Measurements from ENCODE around the gene TMEM229B. TPM values are rescaled to one million over a fixed set of nuclear protein-coding genes. Genes with fewer than 3 reads are reported as not detected.

TMEM229B gene
- polyA plus RNA-seq, 1 of the 3 experiments (the other 2 are of a cell fraction) = 0.16 TPM

- Histone ChIP-seq H3K27ac (ENCODE audit: low read depth in 2 of 2, low read length in 1 of 2) (no peak overlapping the region), H3K79me2 (ENCODE audit: insufficient read depth) (no peaks in the 10 kb centered on the region), H3K9me2 (no peaks in the 10 kb centered on the region), H3K4me1 (ENCODE audit: control insufficient read depth in 1 of 2, insufficient read depth in 2 of 2, low read depth in 1 of 2, low read length in 1 of 2) (peaks cover 0 to 2% of the 10 kb centered on the region in 2 experiments; a peak in 1 of 4 replicates), H3K36me3 (replicated peaks in 1 of 2; ENCODE audit: control insufficient read depth in 1 of 2, insufficient read depth in 2 of 2, low read length in 1 of 2) (no peaks in the 10 kb centered on the region), H3K4me3 (ENCODE audit: low read depth in 2 of 2, low read length in 1 of 2) (no peak overlapping the region), H3F3A (replicated peaks; ENCODE audit: insufficient read depth) (no peaks in the 10 kb centered on the region), H3K4me2 (no peak overlapping the region), H3K27me3 (ENCODE audit: insufficient read depth) (peaks cover 37% of the 10 kb centered on the region; the same call in 1 of the 2 replicates), H4K20me1 (ENCODE audit: insufficient read depth) (no peaks in the 10 kb centered on the region), H3K9me3 (no peaks in the 10 kb centered on the region), H2AFZ (ENCODE audit: low read depth) (no peak overlapping the region), H3K9ac (no peak overlapping the region)
- TF ChIP-seq NFIC (IDR thresholded peaks at IDR 0.05; ENCODE audit: borderline replicate concordance) = no peak
- TF ChIP-seq EZH2phosphoT487 (IDR thresholded peaks at IDR 0.05; ENCODE audit: borderline replicate concordance, low read depth) = no peak
- TF ChIP-seq SMC3 (IDR thresholded peaks at IDR 0.05; ENCODE audit: low read depth, low read length) = no peak
- TF ChIP-seq EP300 (IDR thresholded peaks at IDR 0.05; ENCODE audit: borderline replicate concordance in 1 of 2, low read depth in 1 of 2, low read length in 1 of 2) = no peak
- no peak for TF ChIP-seq RCOR1 (IDR thresholded peaks at IDR 0.05; ENCODE audit: low read length)
- TF ChIP-seq CHD2 (IDR thresholded peaks at IDR 0.05; ENCODE audit: low read length, partially characterized antibody) = no peak
- TF ChIP-seq, protein P1, sequence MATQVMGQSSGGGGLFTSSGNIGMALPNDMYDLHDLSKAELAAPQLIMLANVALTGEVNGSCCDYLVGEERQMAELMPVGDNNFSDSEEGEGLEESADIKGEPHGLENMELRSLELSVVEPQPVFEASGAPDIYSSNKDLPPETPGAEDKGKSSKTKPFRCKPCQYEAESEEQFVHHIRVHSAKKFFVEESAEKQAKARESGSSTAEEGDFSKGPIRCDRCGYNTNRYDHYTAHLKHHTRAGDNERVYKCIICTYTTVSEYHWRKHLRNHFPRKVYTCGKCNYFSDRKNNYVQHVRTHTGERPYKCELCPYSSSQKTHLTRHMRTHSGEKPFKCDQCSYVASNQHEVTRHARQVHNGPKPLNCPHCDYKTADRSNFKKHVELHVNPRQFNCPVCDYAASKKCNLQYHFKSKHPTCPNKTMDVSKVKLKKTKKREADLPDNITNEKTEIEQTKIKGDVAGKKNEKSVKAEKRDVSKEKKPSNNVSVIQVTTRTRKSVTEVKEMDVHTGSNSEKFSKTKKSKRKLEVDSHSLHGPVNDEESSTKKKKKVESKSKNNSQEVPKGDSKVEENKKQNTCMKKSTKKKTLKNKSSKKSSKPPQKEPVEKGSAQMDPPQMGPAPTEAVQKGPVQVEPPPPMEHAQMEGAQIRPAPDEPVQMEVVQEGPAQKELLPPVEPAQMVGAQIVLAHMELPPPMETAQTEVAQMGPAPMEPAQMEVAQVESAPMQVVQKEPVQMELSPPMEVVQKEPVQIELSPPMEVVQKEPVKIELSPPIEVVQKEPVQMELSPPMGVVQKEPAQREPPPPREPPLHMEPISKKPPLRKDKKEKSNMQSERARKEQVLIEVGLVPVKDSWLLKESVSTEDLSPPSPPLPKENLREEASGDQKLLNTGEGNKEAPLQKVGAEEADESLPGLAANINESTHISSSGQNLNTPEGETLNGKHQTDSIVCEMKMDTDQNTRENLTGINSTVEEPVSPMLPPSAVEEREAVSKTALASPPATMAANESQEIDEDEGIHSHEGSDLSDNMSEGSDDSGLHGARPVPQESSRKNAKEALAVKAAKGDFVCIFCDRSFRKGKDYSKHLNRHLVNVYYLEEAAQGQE (IDR thresholded peaks at IDR 0.05; ENCODE audit: low read depth, low read length) = no peak
- ChIA-PET CTCF (interaction anchor here (0.7 to 1.2 kb wide), 3 partner anchors 14 to 52 kb away, joined by 3 to 4 read pairs (median 4); no protein-coding TSS in a partner anchor), POLR2A (no interaction called here)
- 53% methylated on average over 1 of the region's 1 CpG for WGBS (ENCODE audit: low lambda C conversion rate)
- no peak for DNase-seq
These were observed 32.0 kb upstream of the TMEM229B start for GRCh38 chr14:67520482-67520881.

GRCh38 chr14:67519406-67519805, 30.9 kb upstream of the TMEM229B start:
- H3K27ac ChIP-seq (ENCODE audit: low read depth in 2 of 2, low read length in 1 of 2) = no peak overlapping the region
- no peak for TF ChIP-seq RFX5 (IDR thresholded peaks at IDR 0.05; ENCODE audit: low read length)
- TF ChIP-seq RXRA (IDR thresholded peaks at IDR 0.05; ENCODE audit: borderline replicate concordance, low read depth) = no peak
- no peak for TF ChIP-seq USF2 (IDR thresholded peaks at IDR 0.05; ENCODE audit: borderline replicate concordance, low read depth, low read length)
- TF ChIP-seq FOXJ3 (CRISPR knock-in tag; IDR thresholded peaks at IDR 0.05) = no peak
- no peak for TF ChIP-seq MAX (IDR thresholded peaks at IDR 0.05; ENCODE audit: low read depth)
- TF ChIP-seq FOXM1 (IDR thresholded peaks at IDR 0.05; ENCODE audit: low read depth) = no peak
- peaks cover 0 to 6% of the 10 kb centered on the region in 2 experiments; a peak in 1 of 4 replicates for H3K4me1 ChIP-seq (ENCODE audit: control insufficient read depth in 1 of 2, insufficient read depth in 2 of 2, low read depth in 1 of 2, low read length in 1 of 2)
- H3K4me2 ChIP-seq = no peak overlapping the region
- no peaks in the 10 kb centered on the region for H3K9me3 ChIP-seq
- ChIA-PET POLR2A (no interaction called here), CTCF (interaction anchor here (0.9 to 1.2 kb wide), 2 partner anchors 13 to 51 kb away, joined by 3 to 4 read pairs; no protein-coding TSS in a partner anchor)
- 48% methylated on average over 5 of the region's 5 CpGs for WGBS (ENCODE audit: low lambda C conversion rate)
- no peak for DNase-seq
- no peak overlapping the region for H3K4me3 ChIP-seq (ENCODE audit: low read depth in 2 of 2, low read length in 1 of 2)
- no peaks in the 10 kb centered on the region for H4K20me1 ChIP-seq (ENCODE audit: insufficient read depth)
- H3K36me3 ChIP-seq (replicated peaks in 1 of 2; ENCODE audit: control insufficient read depth in 1 of 2, insufficient read depth in 2 of 2, low read length in 1 of 2) = no peaks in the 10 kb centered on the region
- H3K9me2 ChIP-seq = no peaks in the 10 kb centered on the region
- peaks cover 37% of the 10 kb centered on the region; the same call in 1 of the 2 replicates for H3K27me3 ChIP-seq (ENCODE audit: insufficient read depth)
- H3K79me2 ChIP-seq (ENCODE audit: insufficient read depth) = no peaks in the 10 kb centered on the region
- no peak overlapping the region for H2AFZ ChIP-seq (ENCODE audit: low read depth)
- H3K9ac ChIP-seq = no peak overlapping the region
- H3F3A ChIP-seq (replicated peaks; ENCODE audit: insufficient read depth) = no peaks in the 10 kb centered on the region

Measured in SK-N-SH (cell line).